IMR-90 (cell line): ENCODE measurements around the gene TECPR2. TPM values are rescaled to one million over a fixed set of nuclear protein-coding genes. Genes with fewer than 3 reads are reported as not detected.

Experiments used
- ATAC-seq: fragments of 200-7000 bp; cut with Tn5 transposase; 2 replicates; pipeline ENCODE4 v1.9.1; 2020; ENCODE audit warnings: low read depth, mild to moderate bottlenecking, moderate library complexity
- BruUV-seq: library from RNA; stranded (reverse); fragments of 400-500 nt; replicated peaks from 2 replicates; lab custom pipeline; 2021; lab: Mats Ljungman, UMichigan
- CTCF ChIA-PET: fragments of 300-600 bp; formaldehyde crosslinking; extraction: SDS; loops from one replicate; lab custom pipeline; 2021; ENCODE audit warnings: antibody characterized with exemption; lab: Yijun Ruan, JAX
- POLR2A ChIA-PET: fragments of 300-600 bp; sonication (Branson Sonifier 250); formaldehyde crosslinking; loops from one replicate; lab custom pipeline; 2022; ENCODE audit warnings: antibody characterized with exemption; ENCODE audit not compliant: unreplicated experiment; lab: Charles Lee
- DNase-seq: peaks from one replicate; pipeline ENCODE4 v3.0.0; 2013
- H2AFZ ChIP-seq: replicated peaks from 2 replicates; pipeline ENCODE3; 2013; ENCODE audit warnings: low read length, mild to moderate bottlenecking; ENCODE audit not compliant: poor library complexity
- H2AK5ac ChIP-seq: 2 replicates; pipeline ENCODE4 v1.6.1; 2013; ENCODE audit warnings: low read depth, low read length, inconsistent platforms
- H2AK9ac ChIP-seq: replicated peaks from 2 replicates; pipeline ENCODE3; 2013; ENCODE audit warnings: mild to moderate bottlenecking, low read depth, low read length, moderate library complexity; ENCODE audit not compliant: poor library complexity
- H2BK120ac ChIP-seq: 2 replicates; pipeline ENCODE4 v1.6.1; 2013; ENCODE audit warnings: low read depth, low read length, inconsistent platforms
- H2BK15ac ChIP-seq: 3 replicates; pipeline ENCODE4 v1.6.1; 2013; ENCODE audit warnings: low read depth, low read length, inconsistent platforms
- H2BK20ac ChIP-seq: 2 replicates; pipeline ENCODE4 v1.6.1; 2013; ENCODE audit warnings: low read depth, mild to moderate bottlenecking, inconsistent platforms, low read length, moderate library complexity
- H2BK5ac ChIP-seq: 2 replicates; pipeline ENCODE4 v1.6.1; 2013; ENCODE audit warnings: mild to moderate bottlenecking, low read depth, low read length, inconsistent platforms; ENCODE audit not compliant: poor library complexity, severe bottlenecking
- H3K14ac ChIP-seq: replicated peaks from 2 replicates; pipeline ENCODE4 v1.6.1; 2013; ENCODE audit warnings: low read depth, low read length, inconsistent platforms
- H3K18ac ChIP-seq: 2 replicates; pipeline ENCODE4 v1.6.1; 2013; ENCODE audit warnings: low read depth, low read length, control low read depth
- H3K23ac ChIP-seq: 2 replicates; pipeline ENCODE4 v1.6.1; 2013; ENCODE audit warnings: low read depth, low read length, inconsistent platforms
- H3K27ac ChIP-seq: 2 replicates; pipeline ENCODE4 v1.5.1; 2013; ENCODE audit warnings: mild to moderate bottlenecking, control low read depth, low read length; ENCODE audit not compliant: insufficient read depth
- H3K27me3 ChIP-seq: 2 replicates; pipeline ENCODE4 v1.6.1; 2013; ENCODE audit warnings: low read length; ENCODE audit not compliant: control insufficient read depth, insufficient read depth
- H3K36me3 ChIP-seq: 2 replicates; pipeline ENCODE4 v1.6.1; 2013; ENCODE audit warnings: low read length, mixed read lengths; ENCODE audit not compliant: control insufficient read depth, insufficient read depth
- H3K4ac ChIP-seq: 2 replicates; pipeline ENCODE4 v1.6.1; 2013; ENCODE audit warnings: low read depth, low read length, inconsistent platforms
- H3K4me1 ChIP-seq: 2 replicates; pipeline ENCODE4 v1.6.1; 2013; ENCODE audit warnings: low read length, mixed read lengths; ENCODE audit not compliant: control insufficient read depth, insufficient read depth
- H3K4me2 ChIP-seq: 2 replicates; pipeline ENCODE4 v1.6.1; 2013; ENCODE audit warnings: low read depth, mild to moderate bottlenecking, control low read depth, low read length, moderate library complexity
- H3K4me3 ChIP-seq: 2 replicates; pipeline ENCODE4 v1.5.1; 2013; ENCODE audit warnings: low read depth, mild to moderate bottlenecking, control low read depth, low read length, moderate library complexity; ENCODE audit not compliant: insufficient read depth
- H3K56ac ChIP-seq: 2 replicates; pipeline ENCODE4 v1.6.1; 2013; ENCODE audit warnings: low read length, inconsistent platforms; ENCODE audit not compliant: insufficient read depth; ENCODE audit errors: extremely low read depth
- H3K79me1 ChIP-seq, 2 experiments: 2 replicates each; pipeline ENCODE4 v1.6.1; 2013; ENCODE audit warnings: low read length in 2 of 2, inconsistent platforms in 1 of 2, low read depth in 1 of 2
- H3K9ac ChIP-seq: 2 replicates; pipeline ENCODE4 v1.6.1; 2013; ENCODE audit warnings: low read depth, low read length, control low read depth
- H3K9me1 ChIP-seq: 2 replicates; pipeline ENCODE4 v1.6.1; 2013; ENCODE audit warnings: low read length, inconsistent platforms; ENCODE audit not compliant: insufficient read depth
- H3K9me3 ChIP-seq: 2 replicates; pipeline ENCODE4 v1.6.1; 2013; ENCODE audit warnings: low read length; ENCODE audit not compliant: control insufficient read depth, insufficient read depth
- H4K20me1 ChIP-seq: 2 replicates; pipeline ENCODE4 v1.6.1; 2013; ENCODE audit warnings: low read length, inconsistent platforms; ENCODE audit not compliant: insufficient read depth
- H4K5ac ChIP-seq: 2 replicates; pipeline ENCODE4 v1.6.1; 2013; ENCODE audit warnings: mild to moderate bottlenecking, low read depth, low read length, control low read depth
- H4K8ac ChIP-seq, 2 experiments: 2 replicates each; pipeline ENCODE4 v1.6.1; 2013; ENCODE audit warnings: low read depth in 2 of 2, low read length in 2 of 2, control low read depth in 1 of 2, inconsistent platforms in 1 of 2
- H4K91ac ChIP-seq: 2 replicates; pipeline ENCODE4 v1.6.1; 2013; ENCODE audit warnings: low read depth, low read length, inconsistent platforms; ENCODE audit not compliant: insufficient read depth
- BHLHE40 ChIP-seq: fragments of 150-350 bp; IDR thresholded peaks from 2 replicates; pipeline ENCODE4 v1.6.1; 2016; ENCODE audit warnings: mild to moderate bottlenecking, low read depth, low read length
- CEBPB ChIP-seq: IDR thresholded peaks from 2 replicates; pipeline ENCODE4 v1.6.1; 2012; ENCODE audit warnings: low read depth, low read length, improper control_type of control experiment
- CHD1 ChIP-seq: IDR thresholded peaks from 2 replicates; pipeline ENCODE4 v1.6.1; 2012; ENCODE audit warnings: low read depth, low read length, improper control_type of control experiment
- CTCF ChIP-seq: conservative IDR thresholded peaks from 2 replicates; pipeline ENCODE4 v1.5.1; 2012; ENCODE audit warnings: mild to moderate bottlenecking, low read depth, low read length, improper control_type of control experiment
- ELK1 ChIP-seq: fragments of 150-350 bp; IDR thresholded peaks from 2 replicates; pipeline ENCODE4 v1.6.1; 2016; ENCODE audit warnings: low read depth, mild to moderate bottlenecking, low read length, moderate library complexity, borderline replicate concordance
- FOS ChIP-seq: fragments of 150-350 bp; IDR thresholded peaks from 2 replicates; pipeline ENCODE4 v1.6.1; 2016; ENCODE audit warnings: low read depth, low read length
- MAFK ChIP-seq: IDR thresholded peaks from 2 replicates; pipeline ENCODE4 v1.6.1; 2012; ENCODE audit warnings: low read depth, low read length, improper control_type of control experiment
- MAZ ChIP-seq: IDR thresholded peaks from 2 replicates; pipeline ENCODE4 v1.6.1; 2012; ENCODE audit warnings: low read depth, mild to moderate bottlenecking, low read length, improper control_type of control experiment, moderate library complexity, borderline replicate concordance
- MXI1 ChIP-seq: IDR thresholded peaks from 2 replicates; pipeline ENCODE4 v1.6.1; 2012; ENCODE audit warnings: low read depth, mild to moderate bottlenecking, low read length, moderate library complexity, borderline replicate concordance
- NFE2L2 ChIP-seq: fragments of 150-350 bp; IDR thresholded peaks from 2 replicates; pipeline ENCODE4 v1.6.1; 2016; ENCODE audit warnings: low read depth, mild to moderate bottlenecking, low read length
- POLR2A ChIP-seq: IDR thresholded peaks from 2 replicates; pipeline ENCODE4 v1.6.1; 2012; ENCODE audit warnings: mild to moderate bottlenecking, low read depth, low read length
- RAD21 ChIP-seq: IDR thresholded peaks from 2 replicates; pipeline ENCODE4 v1.6.1; 2012; ENCODE audit warnings: low read length, improper control_type of control experiment
- RCOR1 ChIP-seq: IDR thresholded peaks from 2 replicates; pipeline ENCODE4 v1.6.1; 2012; ENCODE audit warnings: mild to moderate bottlenecking, low read length, improper control_type of control experiment; ENCODE audit not compliant: insufficient replicate concordance
- RFX5 ChIP-seq: IDR thresholded peaks from 2 replicates; pipeline ENCODE4 v1.8.0; 2012; ENCODE audit warnings: low read depth, mild to moderate bottlenecking, low read length, moderate library complexity
- SMC3 ChIP-seq: fragments of 150-350 bp; IDR thresholded peaks from 2 replicates; pipeline ENCODE4 v1.6.1; 2016; ENCODE audit warnings: low read depth, mild to moderate bottlenecking, antibody characterized with exemption, low read length, moderate library complexity
- USF2 ChIP-seq: fragments of 150-350 bp; IDR thresholded peaks from 2 replicates; pipeline ENCODE4 v1.6.1; 2017; ENCODE audit warnings: mild to moderate bottlenecking, antibody characterized with exemption, low read length, low read depth
- WGBS, 2 experiments: methylation state at CpG; one replicate each; pipeline versions ENCODE4 v1.1.5 to v1.1.7; 2013; ENCODE audit warnings: missing lambda C conversion rate in 2 of 2; ENCODE audit not compliant: insufficient read length in 1 of 2; ENCODE audit errors: extremely low coverage in 2 of 2; 5-methylcytosine and 5-hydroxymethylcytosine counted together
- dilution Hi-C: fragments of 300-500 bp; cut with HindIII; formaldehyde crosslinking; loops from one replicate; pipeline ENCODE4 v1.14.3; 2018; ENCODE audit warnings: low sequenced_read_pairs; ENCODE audit not compliant: unreplicated experiment
- in situ Hi-C: fragments of 300-500 bp; cut with MboI; formaldehyde crosslinking; loops from 3 replicates; pipeline ENCODE4 v1.14.3; 2019; ENCODE audit warnings: low sequenced_read_pairs, inconsistent platforms, mixed read lengths
- intact Hi-C: fragments of 100-400 bp; cut with micrococcal nuclease; formaldehyde crosslinking; loops from 2 replicates; pipeline ENCODE4 v1.10.0; 2022
- polyA plus RNA-seq, 3 experiments: library from polyadenylated mRNA; depleted of rRNA; stranded (reverse); fragments of >200 nt; gene quantifications; 2 replicates each; pipeline ENCODE4 v1.2.3, GENCODE V29; 2012; ENCODE audit warnings: low replicate concordance in 1 of 3
- total RNA-seq: library from RNA; depleted of rRNA; stranded (reverse); fragments of >200 nt; gene quantifications from 2 replicates; pipeline ENCODE4 v1.2.3, GENCODE V29; 2012

TECPR2 gene
- total and polyA plus RNA-seq, 2 of the 4 experiments (the other 2 are of a cell fraction) = 9.5 to 11.7 TPM

GRCh38 chr14:102375119-102375518, 12.4 kb downstream of the TECPR2 start:
- peaks cover 19% of the 10 kb centered on the region; the same call in 1 of the 2 replicates for H4K20me1 ChIP-seq
- H4K8ac ChIP-seq = no peak overlapping the region
- ATAC-seq (no peak), DNase-seq (no peak)
- H3K36me3 ChIP-seq = peaks cover 13% of the 10 kb centered on the region
- intact Hi-C loops (no loop called here), dilution Hi-C loops (no loop called here), in situ Hi-C loops (no loop called here)
- no peaks in the 10 kb centered on the region for H3K27me3 ChIP-seq
- H3K18ac ChIP-seq = no peak overlapping the region
- no peak overlapping the region for H3K14ac ChIP-seq
- POLR2A ChIA-PET = no interaction called here
- no peak overlapping the region for H3K4ac ChIP-seq
- H2BK5ac ChIP-seq = no peak overlapping the region
- no peak overlapping the region for H2AK5ac ChIP-seq
- TF ChIP-seq MXI1 (no peak), BHLHE40 (no peak), FOS (no peak), CEBPB (no peak), USF2 (no peak), CTCF (no peak), CHD1 (no peak), RCOR1 (no peak), MAFK (no peak), RAD21 (no peak), POLR2A (no peak), ELK1 (no peak), RFX5 (no peak), MAZ (no peak), SMC3 (no peak), NFE2L2 (no peak)
- no peak overlapping the region for H2BK20ac ChIP-seq
- H3K23ac ChIP-seq = no peak overlapping the region
- H3K27ac ChIP-seq = no peak overlapping the region
- no peak overlapping the region for H3K56ac ChIP-seq
- H3K9me3 ChIP-seq = no peaks in the 10 kb centered on the region
- no peak overlapping the region for H4K5ac ChIP-seq
- CTCF ChIA-PET = no interaction called here
- H2AFZ ChIP-seq = no peak overlapping the region
- H2BK120ac ChIP-seq = no peak overlapping the region
- H3K9me1 ChIP-seq = peaks cover 20% of the 10 kb centered on the region
- H3K4me3 ChIP-seq = no peak overlapping the region
- no peak overlapping the region for H2AK9ac ChIP-seq
- WGBS, 2 experiments = 89% methylated on average over 3 of the region's 5 CpGs; no CpG with 5 or more reads in 1 of the 2 experiments
- no TSS peak for BruUV-seq
- H4K91ac ChIP-seq = no peak overlapping the region
- H3K4me1 ChIP-seq = no peaks in the 10 kb centered on the region
- H2BK15ac ChIP-seq = no peak overlapping the region
- no peak overlapping the region for H3K4me2 ChIP-seq
- no peak overlapping the region for H3K9ac ChIP-seq
- peaks cover 18 to 54% of the 10 kb centered on the region in 2 experiments; a peak in 3 of 4 replicates for H3K79me1 ChIP-seq
